ENCODE measurements around the gene CNTN5.

Gene CNTN5

GRCh38 chr11:99171330-99171729, 150.6 kb downstream of the CNTN5 start:
- no peak for DNase-seq

DNA sequence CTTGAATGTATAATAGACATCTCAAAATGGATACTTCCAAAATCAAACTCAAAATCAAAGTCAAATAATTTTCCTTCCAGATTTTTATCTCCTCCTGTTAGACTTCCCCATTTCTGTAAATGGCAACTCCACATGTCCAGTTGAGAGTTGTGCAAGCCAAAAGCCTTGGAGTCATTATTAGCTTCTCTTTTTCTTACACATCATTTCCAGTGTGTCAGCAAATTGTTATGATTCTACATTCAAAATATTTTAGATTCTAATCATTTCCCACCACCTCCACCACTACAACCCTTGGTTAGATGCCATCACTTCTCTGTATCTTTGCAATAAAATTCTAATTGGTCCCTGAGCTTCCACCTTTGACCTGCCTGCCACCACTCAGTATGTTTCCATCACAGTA, 155.7 kb downstream of the CNTN5 start:
- no peak for DNase-seq

DNA sequence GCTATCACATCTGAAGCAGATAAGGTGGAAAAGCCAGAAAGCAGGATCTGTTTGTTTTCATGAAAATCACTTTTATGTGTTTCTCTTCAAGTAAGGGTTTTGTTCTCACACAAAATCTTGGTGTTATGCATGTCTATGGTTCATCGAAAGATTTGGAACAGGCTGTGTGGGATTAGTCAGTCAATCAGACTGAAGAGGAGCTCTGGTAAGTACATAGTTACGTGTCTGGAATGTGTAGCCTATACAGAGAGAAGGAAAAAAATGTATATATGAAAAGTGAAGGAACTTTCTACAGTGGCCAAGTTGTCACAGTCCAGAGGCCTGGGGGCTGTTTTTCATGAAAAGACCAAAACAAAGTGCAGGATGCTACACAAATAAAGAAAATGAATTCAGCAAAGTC, 156.7 kb downstream of the CNTN5 start:
- no peak for DNase-seq

- DNase-seq = no peak
These were observed 163.4 kb downstream of the CNTN5 start for GRCh38 chr11:99184146-99184545.

DNA sequence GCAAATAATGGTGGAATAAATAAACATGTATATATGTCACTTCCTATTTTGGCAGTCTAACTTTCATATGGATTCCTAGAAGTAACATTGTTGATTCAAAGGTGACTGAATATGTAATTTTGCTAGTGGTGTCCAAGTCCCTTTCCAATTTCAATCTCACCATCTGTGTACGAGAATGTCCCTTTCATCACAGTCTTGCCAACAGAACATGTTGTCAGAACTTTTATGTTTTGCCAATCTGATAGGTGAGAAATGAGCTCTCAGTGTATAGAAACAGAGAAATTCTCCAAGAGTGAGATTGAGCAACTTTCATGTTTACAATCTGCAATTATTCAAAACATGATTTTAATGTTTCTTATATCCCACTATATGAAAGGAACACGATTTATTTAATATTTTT, 167.5 kb downstream of the CNTN5 start:
- no peak for DNase-seq

- no peak for DNase-seq
These were observed 172.0 kb downstream of the CNTN5 start for GRCh38 chr11:99192716-99193115.

DNA sequence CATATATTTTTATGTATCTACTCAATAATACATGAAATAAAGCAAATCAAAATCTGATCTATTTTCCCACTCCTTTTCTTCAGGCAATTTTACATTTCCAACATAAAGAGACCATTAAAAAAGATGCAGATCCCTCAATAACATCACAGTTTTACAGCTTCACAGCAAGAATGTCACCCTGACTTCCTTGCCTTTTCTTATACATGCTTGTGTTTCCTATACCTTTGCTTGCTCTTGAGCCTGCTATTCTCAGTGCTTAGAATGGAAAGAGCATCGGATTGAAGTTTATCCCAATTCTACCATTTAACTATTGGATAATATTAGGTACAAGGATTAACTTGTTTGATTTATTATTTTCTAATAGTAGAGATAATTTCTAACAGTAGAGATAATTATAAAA, 176.7 kb downstream of the CNTN5 start:
- DNase-seq = no peak

GRCh38 chr11:99198215-99198614, 177.5 kb downstream of the CNTN5 start:
- no peak for DNase-seq

DNA sequence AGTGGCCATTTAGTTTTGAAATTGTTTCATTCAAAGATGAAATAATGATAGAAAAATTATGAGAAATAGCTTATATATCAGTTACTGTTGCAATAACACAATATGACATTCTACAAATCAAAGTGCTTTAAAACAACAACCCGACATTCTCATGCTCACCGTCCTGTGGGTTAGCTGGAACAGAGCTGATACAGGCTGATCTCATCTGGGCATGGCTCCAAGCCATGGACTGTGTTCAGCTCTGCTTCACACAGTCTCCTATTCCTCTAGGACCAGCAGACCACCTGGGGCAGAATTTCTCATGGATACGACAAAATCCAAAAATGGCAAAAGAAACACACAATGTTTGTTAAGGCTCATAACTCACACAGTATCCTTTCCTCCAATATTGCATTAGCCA, 178.6 kb downstream of the CNTN5 start:
- no peak for DNase-seq

DNA sequence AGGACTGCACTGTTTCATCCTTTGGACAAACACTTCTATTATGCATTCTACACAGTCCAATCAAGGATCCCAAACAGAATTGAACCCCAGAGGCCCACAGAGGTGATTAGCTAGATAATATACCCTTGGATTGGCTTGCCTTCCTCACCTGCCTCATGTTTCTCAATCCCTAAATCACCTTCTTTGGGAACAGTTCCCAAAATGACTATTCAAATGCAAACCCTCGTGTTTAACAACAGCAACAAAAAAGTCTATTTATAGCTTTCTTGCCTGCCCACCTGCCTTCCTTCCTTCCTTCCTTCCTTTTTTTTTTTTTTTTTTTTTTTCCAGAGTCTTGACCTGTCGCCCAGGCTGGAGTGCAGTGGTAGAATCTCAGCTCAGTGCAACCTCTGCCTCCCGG, 180.0 kb downstream of the CNTN5 start:
- DNase-seq = no peak

DNA sequence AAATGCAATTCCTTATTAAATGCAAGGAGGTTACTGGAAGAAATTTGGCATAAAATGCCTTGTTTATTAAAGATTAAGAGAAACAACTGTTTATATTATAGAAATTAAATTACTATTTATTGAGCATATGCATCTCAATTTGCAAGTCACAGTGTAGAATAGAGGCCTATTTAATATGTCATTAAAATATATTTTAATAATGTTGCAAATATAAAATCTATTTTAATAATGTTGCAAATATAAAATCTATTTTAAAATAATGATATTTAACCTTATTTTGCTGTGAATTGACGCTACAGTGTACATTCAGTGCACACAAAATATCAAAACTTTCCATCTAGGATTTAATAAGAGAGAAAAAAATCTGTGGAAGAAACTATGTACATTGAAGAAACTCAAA, 188.1 kb downstream of the CNTN5 start:
- no peak for DNase-seq

- no peak for DNase-seq
These were observed 208.8 kb downstream of the CNTN5 start for GRCh38 chr11:99229544-99229943.

DNA sequence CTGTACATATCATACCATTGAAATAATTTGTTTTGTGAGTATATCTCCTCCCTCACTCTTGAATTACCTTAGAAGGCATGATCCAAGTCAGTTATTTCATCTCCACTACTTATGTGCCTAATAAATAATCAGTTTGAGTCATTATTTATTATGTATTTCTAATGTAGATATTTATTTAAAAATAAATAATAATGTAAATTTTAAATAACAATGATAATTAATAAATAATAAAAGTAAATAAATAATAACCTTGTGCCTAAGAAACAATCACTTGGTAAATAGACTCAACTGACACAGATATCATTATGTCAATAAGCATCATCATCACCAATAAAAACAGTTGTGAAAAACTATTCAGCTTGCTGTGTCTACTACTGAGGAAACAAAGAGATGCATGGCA, 213.8 kb downstream of the CNTN5 start:
- DNase-seq = no peak

DNA sequence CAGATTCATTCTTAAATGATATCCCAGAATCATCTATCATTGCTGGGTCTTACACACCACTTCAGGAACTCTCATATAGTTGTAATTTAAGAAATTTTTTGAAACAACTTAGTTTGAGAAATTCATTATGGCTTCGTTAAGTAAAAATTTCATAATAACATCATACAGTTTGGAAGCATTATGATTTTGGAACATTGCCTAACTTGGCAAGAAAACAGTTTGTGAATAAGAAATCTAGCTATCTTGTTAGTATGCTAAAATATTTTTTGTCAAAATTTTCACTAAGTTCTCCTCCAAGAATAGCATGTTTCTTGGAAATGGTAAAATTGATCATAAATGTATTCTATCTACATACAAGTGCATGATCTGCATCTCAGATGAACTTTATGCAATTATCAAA, 217.7 kb downstream of the CNTN5 start:
- DNase-seq = no peak

GRCh38 chr11:99240192-99241030, 219.7 kb downstream of the CNTN5 start:
- no peak for DNase-seq

DNA sequence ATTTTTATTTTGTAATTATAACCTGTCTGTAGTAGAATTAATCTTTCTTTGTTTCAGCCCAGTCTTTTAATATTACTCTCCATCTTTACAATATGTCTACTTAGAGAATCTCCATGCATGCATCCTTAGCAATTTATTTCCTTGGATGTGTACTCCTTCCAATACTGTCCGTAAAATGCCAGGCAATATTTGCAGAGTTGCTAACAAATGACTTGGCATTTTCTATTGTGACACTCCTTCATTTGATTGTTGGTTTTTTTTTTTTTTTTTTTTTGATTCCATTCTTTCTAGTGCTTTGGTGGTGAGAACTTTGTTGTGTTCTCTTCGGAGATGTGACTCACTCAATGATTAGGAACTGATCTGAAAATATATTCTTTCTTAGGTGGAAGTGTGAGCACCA, 220.3 kb downstream of the CNTN5 start:
- DNase-seq = no peak

DNA sequence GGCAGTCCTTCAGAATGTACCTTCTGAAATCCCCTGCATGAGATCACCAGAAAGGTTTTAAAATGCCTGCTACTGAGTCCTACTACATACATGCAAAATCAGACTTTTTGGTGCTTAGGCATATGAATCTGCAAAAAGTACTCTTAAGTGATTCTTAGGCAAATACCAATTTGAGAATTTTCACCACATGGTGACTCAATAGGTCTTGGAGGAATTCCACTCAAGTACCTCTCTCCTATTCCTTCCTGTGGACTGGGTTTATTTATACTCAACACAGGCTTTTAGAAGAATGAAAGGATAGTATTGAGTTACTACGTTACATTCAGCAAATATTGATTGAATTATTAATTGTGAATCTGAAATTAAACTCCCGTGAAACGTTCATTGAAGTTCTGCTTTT, 223.9 kb downstream of the CNTN5 start:
- no peak for DNase-seq

- no peak for DNase-seq
These were observed 225.4 kb downstream of the CNTN5 start for GRCh38 chr11:99246199-99246598.

- no peak for DNase-seq
These were observed 235.9 kb downstream of the CNTN5 start for GRCh38 chr11:99256614-99257013.

DNA sequence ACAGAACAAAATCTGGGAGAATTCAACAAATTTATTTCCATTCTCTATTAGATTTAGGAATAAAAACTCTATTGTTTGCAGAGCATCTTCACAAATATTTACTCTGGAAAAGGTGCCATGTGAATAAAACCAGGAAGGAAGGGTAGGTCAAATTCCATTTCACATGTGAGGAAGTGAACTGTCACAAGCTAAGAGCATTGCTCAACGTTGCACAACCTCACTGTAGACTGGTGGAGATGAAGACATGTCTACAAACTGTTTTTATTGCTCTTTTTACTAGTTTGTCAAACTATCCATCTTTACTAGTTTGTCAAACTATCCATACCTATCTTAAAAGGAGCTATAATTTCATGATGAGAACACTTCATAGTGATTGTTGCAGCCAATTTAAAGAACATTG, 236.4 kb downstream of the CNTN5 start:
- no peak for DNase-seq

GRCh38 chr11:99260696-99261095, 239.9 kb downstream of the CNTN5 start:
- no peak for DNase-seq

DNA sequence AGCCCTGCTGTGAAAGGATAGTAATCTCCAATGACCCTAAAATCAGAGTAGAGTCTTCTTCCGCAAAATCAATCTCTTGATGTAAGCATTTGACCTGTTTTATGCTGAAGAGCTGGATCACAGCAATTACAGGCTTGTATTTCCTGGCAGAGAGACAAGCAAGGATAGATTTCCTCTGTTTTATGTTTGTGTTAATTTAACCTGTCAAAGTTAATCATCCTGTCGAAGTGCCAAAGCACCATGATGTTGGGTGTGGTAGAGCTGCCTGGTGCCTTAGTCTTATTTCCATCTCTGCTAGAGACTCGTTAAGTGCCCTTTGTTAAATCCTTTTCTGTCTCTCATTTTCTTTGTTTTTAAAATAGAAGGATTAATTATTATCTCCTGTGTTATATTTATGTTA, 248.1 kb downstream of the CNTN5 start:
- no peak for DNase-seq

DNA sequence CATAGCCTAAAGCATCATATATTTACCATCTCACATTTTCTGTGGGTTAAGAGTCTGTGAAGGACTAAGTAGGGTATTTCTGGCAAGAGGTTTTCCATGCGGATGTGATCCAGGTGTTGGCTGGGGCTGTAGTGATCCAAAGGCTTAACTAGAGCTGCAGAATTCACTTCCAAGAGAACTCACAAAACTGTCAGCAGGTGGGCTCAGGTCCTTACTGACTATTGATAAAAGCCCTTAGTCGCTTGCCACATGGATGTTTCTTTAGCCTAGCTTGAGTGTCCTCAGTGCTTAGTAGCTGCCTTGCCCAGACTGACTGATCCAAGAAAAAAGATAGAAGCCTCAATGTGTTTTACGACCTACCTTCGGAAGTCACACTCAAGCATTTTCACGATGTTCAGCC, 250.8 kb downstream of the CNTN5 start:
- DNase-seq = no peak

GRCh38 chr11:99275521-99275920, 254.8 kb downstream of the CNTN5 start:
- no peak for DNase-seq

GRCh38 chr11:99277281-99277680, 256.5 kb downstream of the CNTN5 start:
- no peak for DNase-seq

Data from CD4-positive, alpha-beta T cell treated with Interleukin-17A for 4 hours (primary cell).